Measurements from ENCODE around the gene HOXD8.

HOXD8 gene

DNA sequence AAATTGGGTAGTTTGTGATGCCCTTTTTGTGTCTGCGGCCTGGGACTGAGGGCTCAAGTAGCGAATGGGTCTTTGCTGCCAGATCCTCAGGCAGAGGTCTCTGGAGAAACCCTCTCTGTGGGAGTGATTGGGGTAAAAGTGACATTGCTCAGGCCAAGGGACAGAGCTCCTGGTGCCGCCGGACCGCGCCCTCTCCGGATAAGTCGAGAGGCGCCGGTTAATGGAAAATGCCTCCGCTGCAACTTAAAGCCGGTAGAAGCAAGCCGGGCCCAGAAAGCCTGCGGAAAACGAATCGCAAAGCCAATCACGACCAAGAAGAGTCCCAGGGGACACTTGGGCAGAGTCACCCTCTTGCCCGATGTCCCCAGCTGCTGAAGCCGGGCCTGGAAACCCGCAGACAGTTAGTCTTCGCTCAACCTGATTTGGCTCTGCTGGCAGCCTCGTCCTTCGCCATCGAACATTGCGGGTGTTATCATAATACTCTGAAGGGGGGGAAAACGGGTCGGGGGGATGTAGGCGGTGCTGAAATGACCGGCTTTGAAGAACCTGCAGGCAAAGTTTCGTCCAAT, 30.3 kb upstream of the HOXD8 start:
- Histone ChIP-seq H3K27ac (ENCODE audit: low read length) (no peak overlapping the region), H3K4me3 (ENCODE audit: low read length) (no peak overlapping the region), H3K4me1 (ENCODE audit: insufficient read depth, low read length) (peaks cover 13% of the 10 kb centered on the region; the same call in 1 of the 2 replicates), H3K36me3 (ENCODE audit: insufficient read depth, low read depth, low read length) (no peaks in the 10 kb centered on the region), H3K9me3 (ENCODE audit: insufficient read depth, low read depth, low read length) (peaks cover 12% of the 10 kb centered on the region; the same call in 1 of the 2 replicates), H3K27me3 (ENCODE audit: insufficient read depth, low read length) (peaks cover 100% of the 10 kb centered on the region), H3K9ac (ENCODE audit: low read depth, low read length) (no peak overlapping the region)

DNA sequence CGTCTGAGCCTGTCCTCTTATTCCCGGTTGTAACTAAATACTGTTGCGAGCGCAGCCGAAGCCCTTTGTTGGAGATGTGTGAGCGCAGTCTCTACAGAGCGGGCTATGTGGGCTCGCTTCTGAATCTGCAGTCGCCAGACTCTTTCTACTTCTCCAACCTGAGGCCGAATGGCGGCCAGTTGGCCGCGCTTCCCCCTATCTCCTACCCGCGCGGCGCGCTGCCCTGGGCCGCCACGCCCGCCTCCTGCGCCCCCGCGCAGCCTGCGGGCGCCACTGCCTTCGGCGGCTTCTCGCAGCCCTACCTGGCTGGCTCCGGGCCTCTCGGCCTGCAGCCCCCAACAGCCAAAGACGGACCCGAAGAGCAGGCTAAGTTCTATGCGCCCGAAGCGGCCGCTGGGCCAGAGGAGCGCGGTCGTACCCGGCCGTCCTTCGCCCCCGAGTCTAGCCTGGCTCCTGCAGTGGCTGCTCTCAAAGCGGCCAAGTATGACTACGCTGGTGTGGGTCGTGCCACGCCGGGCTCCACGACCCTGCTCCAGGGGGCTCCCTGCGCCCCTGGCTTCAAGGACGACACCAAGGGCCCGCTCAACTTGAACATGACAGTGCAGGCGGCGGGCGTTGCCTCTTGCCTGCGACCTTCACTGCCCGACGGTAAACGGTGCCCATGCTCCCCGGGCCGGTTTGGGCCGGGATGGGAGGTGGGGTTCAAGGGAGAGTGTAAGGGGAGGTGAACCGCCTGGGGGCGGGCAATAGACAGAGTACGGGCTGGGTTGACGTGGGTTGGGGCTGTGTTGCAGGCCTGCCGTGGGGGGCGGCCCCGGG, 29.6 kb upstream of the HOXD8 start, which contains the start of gene HOXD12:
Gene HOXD12 (plus strand): TSS at position 68 of the 819 bp plus-strand sequence. CDS start 7 bp downstream, at position 75.
- no peak within 1 kb of the TSS for H3K9ac ChIP-seq (ENCODE audit: low read depth, low read length)
- H3K4me3 ChIP-seq (ENCODE audit: low read length): no peak within 1 kb of the TSS
- peaks cover 100% of the 10 kb centered on the region for H3K27me3 ChIP-seq (ENCODE audit: insufficient read depth, low read length)
- H3K4me1 ChIP-seq (ENCODE audit: insufficient read depth, low read length): peaks cover 13% of the 10 kb centered on the region; the same call in 1 of the 2 replicates
- no peaks in the 10 kb centered on the region for H3K36me3 ChIP-seq (ENCODE audit: insufficient read depth, low read depth, low read length)
- no peak within 1 kb of the TSS for H3K27ac ChIP-seq (ENCODE audit: low read length)
- peaks cover 12% of the 10 kb centered on the region; the same call in 1 of the 2 replicates for H3K9me3 ChIP-seq (ENCODE audit: insufficient read depth, low read depth, low read length)

- Histone ChIP-seq H3K27ac (ENCODE audit: low read length) (no peak overlapping the region), H3K4me3 (ENCODE audit: low read length) (no peak overlapping the region), H3K9ac (ENCODE audit: low read depth, low read length) (no peak overlapping the region), H3K27me3 (ENCODE audit: insufficient read depth, low read length) (peaks cover 100% of the 10 kb centered on the region), H3K36me3 (ENCODE audit: insufficient read depth, low read depth, low read length) (no peaks in the 10 kb centered on the region), H3K4me1 (ENCODE audit: insufficient read depth, low read length) (peaks cover 13% of the 10 kb centered on the region; the same call in 1 of the 2 replicates), H3K9me3 (ENCODE audit: insufficient read depth, low read depth, low read length) (peaks cover 12% of the 10 kb centered on the region; the same call in 1 of the 2 replicates)
Measured at GRCh38 chr2:176100547-176101140, 28.9 kb upstream of the HOXD8 start.

- H3K36me3 ChIP-seq (ENCODE audit: insufficient read depth, low read depth, low read length): no peaks in the 10 kb centered on the region
- H3K4me3 ChIP-seq (ENCODE audit: low read length): no peak overlapping the region
- peaks cover 100% of the 10 kb centered on the region for H3K27me3 ChIP-seq (ENCODE audit: insufficient read depth, low read length)
- H3K9ac ChIP-seq (ENCODE audit: low read depth, low read length): no peak overlapping the region
- H3K27ac ChIP-seq (ENCODE audit: low read length): no peak overlapping the region
- H3K4me1 ChIP-seq (ENCODE audit: insufficient read depth, low read length): peaks cover 11% of the 10 kb centered on the region; the same call in 1 of the 2 replicates
- H3K9me3 ChIP-seq (ENCODE audit: insufficient read depth, low read depth, low read length): peaks cover 12% of the 10 kb centered on the region; the same call in 1 of the 2 replicates
Measured at GRCh38 chr2:176101216-176101830, 28.2 kb upstream of the HOXD8 start.

GRCh38 chr2:176101842-176102241, 27.7 kb upstream of the HOXD8 start:
- no peaks in the 10 kb centered on the region for H3K36me3 ChIP-seq (ENCODE audit: insufficient read depth, low read depth, low read length)
- peaks cover 12% of the 10 kb centered on the region; the same call in 1 of the 2 replicates for H3K9me3 ChIP-seq (ENCODE audit: insufficient read depth, low read depth, low read length)
- peaks cover 100% of the 10 kb centered on the region for H3K27me3 ChIP-seq (ENCODE audit: insufficient read depth, low read length)
- H3K27ac ChIP-seq (ENCODE audit: low read length): no peak overlapping the region
- peaks cover 6% of the 10 kb centered on the region; the same call in 1 of the 2 replicates for H3K4me1 ChIP-seq (ENCODE audit: insufficient read depth, low read length)
- H3K9ac ChIP-seq (ENCODE audit: low read depth, low read length): no peak overlapping the region
- H3K4me3 ChIP-seq (ENCODE audit: low read length): no peak overlapping the region

DNA sequence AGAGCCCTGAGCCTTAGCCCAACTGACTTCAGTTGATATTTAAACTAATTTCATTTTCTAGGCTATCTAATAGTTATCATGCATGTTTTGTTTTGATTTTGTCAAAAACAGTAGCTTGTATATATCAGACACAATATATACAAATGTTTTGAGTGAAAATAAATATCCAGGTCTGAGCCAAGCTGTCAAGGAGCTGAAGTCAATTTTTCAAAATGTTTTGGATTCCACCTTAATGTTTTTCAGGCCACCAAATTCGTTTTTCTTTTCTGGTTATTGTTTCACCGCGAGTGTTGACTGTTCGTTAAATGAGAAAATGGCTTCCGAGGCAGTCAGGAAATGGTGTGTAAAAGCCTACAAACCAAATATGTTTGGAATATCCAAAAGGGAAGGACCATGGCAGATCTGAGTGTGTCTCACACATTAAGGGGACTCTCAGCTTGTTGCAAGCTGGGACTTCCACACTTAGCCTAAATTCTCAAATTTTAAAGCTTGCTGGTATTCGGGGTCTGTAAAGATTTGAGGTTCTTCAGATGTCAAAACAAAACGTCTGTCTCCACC, 27.1 kb upstream of the HOXD8 start:
- Histone ChIP-seq H3K4me1 (ENCODE audit: insufficient read depth, low read length) (peaks cover 5% of the 10 kb centered on the region; the same call in 1 of the 2 replicates), H3K36me3 (ENCODE audit: insufficient read depth, low read depth, low read length) (no peaks in the 10 kb centered on the region), H3K9ac (ENCODE audit: low read depth, low read length) (no peak overlapping the region), H3K27ac (ENCODE audit: low read length) (no peak overlapping the region), H3K4me3 (ENCODE audit: low read length) (no peak overlapping the region), H3K27me3 (ENCODE audit: insufficient read depth, low read length) (peaks cover 100% of the 10 kb centered on the region), H3K9me3 (ENCODE audit: insufficient read depth, low read depth, low read length) (peaks cover 12% of the 10 kb centered on the region; the same call in 1 of the 2 replicates)

DNA sequence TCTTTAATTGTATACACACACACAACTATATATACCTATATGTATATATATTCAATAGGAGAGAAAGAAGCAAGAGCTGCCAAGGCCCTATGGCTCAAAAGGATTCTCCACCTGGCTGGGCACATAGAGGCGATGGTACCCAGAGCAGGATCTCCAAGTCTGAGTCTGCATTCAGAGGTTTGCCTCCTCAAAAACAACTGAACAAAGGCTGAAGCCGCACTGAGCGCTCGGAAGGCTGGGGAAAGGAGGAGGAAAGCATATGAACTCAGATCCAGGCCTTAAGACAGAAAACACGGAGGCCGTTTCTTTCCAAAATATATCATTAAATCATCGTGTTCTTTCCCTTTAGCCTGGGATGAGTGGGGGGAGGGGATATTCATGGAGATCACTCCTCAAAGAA, 26.3 kb upstream of the HOXD8 start:
- H3K4me1 ChIP-seq (ENCODE audit: insufficient read depth, low read length): no peaks in the 10 kb centered on the region; the same call in 1 of the 2 replicates
- no peak overlapping the region for H3K27ac ChIP-seq (ENCODE audit: low read length)
- H3K4me3 ChIP-seq (ENCODE audit: low read length): no peak overlapping the region
- H3K36me3 ChIP-seq (ENCODE audit: insufficient read depth, low read depth, low read length): no peaks in the 10 kb centered on the region
- H3K9me3 ChIP-seq (ENCODE audit: insufficient read depth, low read depth, low read length): peaks cover 12% of the 10 kb centered on the region; the same call in 1 of the 2 replicates
- no peak overlapping the region for H3K9ac ChIP-seq (ENCODE audit: low read depth, low read length)
- H3K27me3 ChIP-seq (ENCODE audit: insufficient read depth, low read length): peaks cover 100% of the 10 kb centered on the region

GRCh38 chr2:176103742-176104315, 25.7 kb upstream of the HOXD8 start:
- Histone ChIP-seq H3K27me3 (ENCODE audit: insufficient read depth, low read length) (peaks cover 100% of the 10 kb centered on the region), H3K4me3 (ENCODE audit: low read length) (no peak overlapping the region), H3K4me1 (ENCODE audit: insufficient read depth, low read length) (no peaks in the 10 kb centered on the region), H3K9ac (ENCODE audit: low read depth, low read length) (no peak overlapping the region), H3K9me3 (ENCODE audit: insufficient read depth, low read depth, low read length) (peaks cover 10% of the 10 kb centered on the region; the same call in 1 of the 2 replicates), H3K36me3 (ENCODE audit: insufficient read depth, low read depth, low read length) (no peaks in the 10 kb centered on the region), H3K27ac (ENCODE audit: low read length) (no peak overlapping the region)

DNA sequence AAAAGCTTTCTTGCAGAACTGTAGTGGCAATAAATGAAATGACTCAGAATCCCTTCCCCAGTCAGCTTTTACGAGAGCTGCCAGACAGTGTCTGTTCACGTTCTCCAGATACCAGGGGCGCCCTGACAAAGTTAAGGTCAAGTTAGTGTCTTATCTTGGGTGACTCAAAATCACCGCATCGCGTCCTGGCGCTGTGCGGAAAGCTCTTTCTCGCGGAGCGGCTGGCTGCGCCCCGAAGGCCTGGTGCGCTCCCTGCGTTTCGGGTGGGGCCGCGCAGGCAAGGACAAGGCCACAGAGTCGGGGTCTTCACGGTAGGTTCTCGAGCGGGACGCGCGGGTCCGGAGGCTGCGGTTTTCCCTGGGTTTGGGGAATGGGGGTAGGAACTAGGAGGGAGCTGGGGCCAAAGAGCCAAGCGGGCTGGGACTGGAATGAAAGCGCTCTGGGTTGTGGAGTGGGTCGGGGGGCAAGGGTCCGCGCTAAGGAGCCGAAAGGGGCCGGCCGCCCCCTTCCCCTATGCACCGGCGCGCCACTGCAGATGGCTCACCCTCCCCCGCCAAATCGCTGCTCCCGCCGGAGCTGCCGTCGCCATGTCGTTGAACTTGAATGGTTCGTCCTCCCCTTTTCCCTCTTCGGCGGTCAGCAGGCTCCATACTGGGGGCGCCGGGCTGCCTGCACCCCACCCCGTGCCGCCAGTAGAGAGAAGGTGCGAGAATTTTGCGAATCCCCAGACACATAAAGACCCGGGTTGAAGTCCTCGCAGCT, 25.0 kb upstream of the HOXD8 start:
- Histone ChIP-seq H3K9ac (ENCODE audit: low read depth, low read length) (no peak overlapping the region), H3K27me3 (ENCODE audit: insufficient read depth, low read length) (peaks cover 100% of the 10 kb centered on the region), H3K4me3 (ENCODE audit: low read length) (no peak overlapping the region; the same call in 1 of the 2 replicates), H3K4me1 (ENCODE audit: insufficient read depth, low read length) (no peaks in the 10 kb centered on the region), H3K36me3 (ENCODE audit: insufficient read depth, low read depth, low read length) (no peaks in the 10 kb centered on the region), H3K27ac (ENCODE audit: low read length) (no peak overlapping the region), H3K9me3 (ENCODE audit: insufficient read depth, low read depth, low read length) (peaks cover 6% of the 10 kb centered on the region; the same call in 1 of the 2 replicates)

- H3K4me3 ChIP-seq (ENCODE audit: low read length): no peak overlapping the region; the same call in 1 of the 2 replicates
- H3K4me1 ChIP-seq (ENCODE audit: insufficient read depth, low read length): no peaks in the 10 kb centered on the region
- peaks cover 100% of the 10 kb centered on the region for H3K27me3 ChIP-seq (ENCODE audit: insufficient read depth, low read length)
- H3K9ac ChIP-seq (ENCODE audit: low read depth, low read length): no peak overlapping the region
- peaks cover 5% of the 10 kb centered on the region; the same call in 1 of the 2 replicates for H3K9me3 ChIP-seq (ENCODE audit: insufficient read depth, low read depth, low read length)
- no peak overlapping the region for H3K27ac ChIP-seq (ENCODE audit: low read length)
- no peaks in the 10 kb centered on the region for H3K36me3 ChIP-seq (ENCODE audit: insufficient read depth, low read depth, low read length)
Measured at GRCh38 chr2:176105078-176105729, 24.3 kb upstream of the HOXD8 start.

Data from iPS-20b (cell line).